Endothelial cell of umbilical vein (primary cell): Measurements from ENCODE around the gene FBXL2. TPM values are rescaled to one million over a fixed set of nuclear protein-coding genes. Genes with fewer than 3 reads are reported as not detected.

Experiments used
- polyA plus RNA-seq, 4 experiments: library from polyadenylated mRNA; depleted of rRNA in 3 of 4; stranded (reverse) in 3 of 4; unstranded in 1 of 4; fragments of >200 nt; gene quantifications; 2 replicates each; pipeline versions ENCODE4 v1.2.1 to v1.2.3, GENCODE V29; 2011 to 2012; ENCODE audit warnings: missing spikeins in 1 of 4
- small RNA-seq: library from RNA; depleted of rRNA; stranded (forward); fragments of <200 nt; gene quantifications from one replicate; pipeline ENCODE3, GENCODE V24; 2012; ENCODE audit warnings: low replicate concordance, low read depth; ENCODE audit not compliant: insufficient read depth, insufficient read length
- total RNA-seq: library from RNA; stranded (reverse); gene quantifications from 2 replicates; pipeline ENCODE4 v1.2.3, GENCODE V29; 2021

The FBXL2 gene
- total and polyA plus RNA-seq, 2 donors (not counting 3 experiments of a cell fraction or from before 2014, with no cell fraction given): 21.7 to 44.7 TPM

Small RNA genes lying within 50 kb of the gene (small RNA-seq; reads per million reads assigned to genes)
- not detected for gene RNU7-110P

Other genes starting within 250 kb of the FBXL2 start
- 79.8 and 82.2 TPM in 2 replicates for gene GLB1, start 180.3 kb upstream of the FBXL2 start, total RNA-seq
- 118 TPM in 2 replicates for gene GLB1, start 180.3 kb upstream of the FBXL2 start, polyA plus RNA-seq
- gene TMPPE, start 180.3 kb upstream of the FBXL2 start, total RNA-seq: 10.4 and 10.6 TPM in 2 replicates
- gene TMPPE, start 180.3 kb upstream of the FBXL2 start, polyA plus RNA-seq: 3.4 and 4.1 TPM in 2 replicates
- gene CRTAP, start 163.4 kb upstream of the FBXL2 start, total RNA-seq: 198 and 204 TPM in 2 replicates
- gene CRTAP, start 163.4 kb upstream of the FBXL2 start, polyA plus RNA-seq: 213 and 219 TPM in 2 replicates
- gene SUSD5, start 58.6 kb upstream of the FBXL2 start, total RNA-seq: 15.3 and 18.8 TPM in 2 replicates
- 5.5 and 7.7 TPM in 2 replicates for gene SUSD5, start 58.6 kb upstream of the FBXL2 start, polyA plus RNA-seq
- gene UBP1, start 163.0 kb downstream of the FBXL2 start, total RNA-seq: 89.7 and 90.5 TPM in 2 replicates
- 42.3 and 60.2 TPM in 2 replicates for gene UBP1, start 163.0 kb downstream of the FBXL2 start, polyA plus RNA-seq